Muscle of leg (tissue), 11 donors: ENCODE data around the gene KIF5B. TPM values are rescaled to one million over a fixed set of nuclear protein-coding genes. Genes with fewer than 3 reads are reported as not detected.
"Not testable (repeated sequence)": the region's sequence is repeated elsewhere in the genome, so short reads cannot be mapped to it uniquely, and the experiment has no call there.

Experiments
- DNase-seq: peaks from one replicate; pipeline ENCODE4 v3.0.0; 2013
- H3K27ac ChIP-seq: one replicate; pipeline ENCODE4 v1.5.1; 2013; ENCODE audit warnings: mild to moderate bottlenecking, low read length, control low read depth
- H3K27me3 ChIP-seq: one replicate; pipeline ENCODE4 v1.6.1; 2013; ENCODE audit warnings: low read length; ENCODE audit not compliant: control insufficient read depth, insufficient read depth
- H3K36me3 ChIP-seq: one replicate; pipeline ENCODE4 v1.6.1; 2013; ENCODE audit warnings: low read length; ENCODE audit not compliant: control insufficient read depth, insufficient read depth
- H3K4me1 ChIP-seq: one replicate; pipeline ENCODE4 v1.6.1; 2013; ENCODE audit warnings: low read length; ENCODE audit not compliant: control insufficient read depth, insufficient read depth
- H3K4me3 ChIP-seq: one replicate; pipeline ENCODE4 v1.5.1; 2013; ENCODE audit warnings: low read length, control low read depth
- H3K9me3 ChIP-seq: replicated peaks from 2 replicates; pipeline ENCODE4 v1.6.1; 2013; ENCODE audit warnings: low read depth, low read length; ENCODE audit not compliant: control insufficient read depth
- WGBS: methylation state at CpG from one replicate; pipeline ENCODE4 v1.1.5; 2013; ENCODE audit warnings: missing lambda C conversion rate; ENCODE audit not compliant: insufficient coverage; 5-methylcytosine and 5-hydroxymethylcytosine counted together
- polyA plus RNA-seq, 8 donors: library from polyadenylated mRNA; unstranded; fragments of 120-200 nt; gene quantifications; one replicate each; pipeline versions ENCODE4 v1.2.1 to v1.2.3, GENCODE V29; 2013; ENCODE audit warnings: inconsistent platforms in 1 of 8, low replicate concordance in 1 of 8; ENCODE audit not compliant: insufficient read length in 8 of 8, insufficient read depth in 1 of 8
- total RNA-seq: library from RNA; stranded (reverse); fragments of 120-200 nt; gene quantifications from one replicate; pipeline ENCODE4 v1.2.4, GENCODE V29; 2013

KIF5B gene
- total and polyA plus RNA-seq, 9 donors, result 82.3 to 166 (median 144) TPM

GRCh38 chr10:31974434-31975124 is 81.6 kb downstream of the KIF5B start:
- Histone ChIP-seq H3K36me3 (no peaks in the 10 kb centered on the region), H3K4me1 (no peaks in the 10 kb centered on the region), H3K4me3 (no peak overlapping the region), H3K27me3 (no peaks in the 10 kb centered on the region), H3K27ac (no peak overlapping the region), H3K9me3 (no peaks in the 10 kb centered on the region)
- WGBS, result 69% methylated on average over 1 of the region's 4 CpGs
- DNase-seq, result no peak

- H3K36me3 ChIP-seq, result no peaks in the 10 kb centered on the region
- H3K4me1 ChIP-seq, result no peaks in the 10 kb centered on the region
- H3K9me3 ChIP-seq, result no peaks in the 10 kb centered on the region
- no peaks in the 10 kb centered on the region for H3K27me3 ChIP-seq
- no peak for DNase-seq
- H3K4me3 ChIP-seq, result no peak overlapping the region
- H3K27ac ChIP-seq, result no peak overlapping the region
- WGBS, result 92% methylated on average over 8 of the region's 9 CpGs
These were observed 83.6 kb downstream of the KIF5B start for GRCh38 chr10:31972519-31973041.

- H3K9me3 ChIP-seq, H3K36me3 ChIP-seq, H3K4me3 ChIP-seq, H3K27me3 ChIP-seq, H3K27ac ChIP-seq, H3K4me1 ChIP-seq: not testable (repeated sequence)
- DNase-seq, result peak; percentile 25
- no CpG with 5 or more reads among the region's 32 CpGs for WGBS
These were observed 86.4 kb downstream of the KIF5B start for GRCh38 chr10:31969847-31970246.

GRCh38 chr10:31963589-31963980 is 92.6 kb downstream of the KIF5B start:
- no peak for DNase-seq
- Histone ChIP-seq H3K4me3 (no peak overlapping the region), H3K4me1 (peaks cover 4% of the 10 kb centered on the region), H3K9me3 (no peaks in the 10 kb centered on the region), H3K36me3 (no peaks in the 10 kb centered on the region), H3K27me3 (no peaks in the 10 kb centered on the region), H3K27ac (no peak overlapping the region)
- WGBS, result 57% methylated on average over 1 of the region's 1 CpG

GRCh38 chr10:31962826-31963588 is 93.2 kb downstream of the KIF5B start:
- WGBS, result 83% methylated on average over 4 of the region's 4 CpGs
- H3K27me3 ChIP-seq, result no peaks in the 10 kb centered on the region
- peaks cover 4% of the 10 kb centered on the region for H3K4me1 ChIP-seq
- H3K36me3 ChIP-seq, result no peaks in the 10 kb centered on the region
- no peaks in the 10 kb centered on the region for H3K9me3 ChIP-seq
- H3K4me3 ChIP-seq, result no peak overlapping the region
- H3K27ac ChIP-seq, result no peak overlapping the region
- no peak for DNase-seq

- Histone ChIP-seq H3K4me3 (no peak overlapping the region), H3K9me3 (no peaks in the 10 kb centered on the region), H3K27ac (no peak overlapping the region), H3K4me1 (peaks cover 4% of the 10 kb centered on the region), H3K36me3 (no peaks in the 10 kb centered on the region), H3K27me3 (no peaks in the 10 kb centered on the region)
- DNase-seq, result peak; percentile 25
- WGBS, result 63% methylated on average over 5 of the region's 8 CpGs
These were observed 94.7 kb downstream of the KIF5B start for GRCh38 chr10:31961277-31962074.

- H3K27me3 ChIP-seq, result no peaks in the 10 kb centered on the region
- no peaks in the 10 kb centered on the region for H3K36me3 ChIP-seq
- H3K27ac ChIP-seq, result no peak overlapping the region
- peaks cover 5% of the 10 kb centered on the region for H3K9me3 ChIP-seq
- peaks cover 4% of the 10 kb centered on the region for H3K4me1 ChIP-seq
- 44% methylated on average over 2 of the region's 3 CpGs for WGBS
- H3K4me3 ChIP-seq, result no peak overlapping the region
- peak; percentile 31 for DNase-seq
These were observed 96.6 kb downstream of the KIF5B start for GRCh38 chr10:31959461-31960173.

Other genes with a start within 250 kb of the KIF5B start
- 41.1 TPM for gene ARHGAP12, start 127.6 kb downstream of the KIF5B start, total RNA-seq
- gene ARHGAP12, start 127.6 kb downstream of the KIF5B start, polyA plus RNA-seq, result 10 to 100 TPM; 17.8 to 26.3 (median 23.0) TPM